ENCODE measurements around the gene EGFL8.

DNA sequence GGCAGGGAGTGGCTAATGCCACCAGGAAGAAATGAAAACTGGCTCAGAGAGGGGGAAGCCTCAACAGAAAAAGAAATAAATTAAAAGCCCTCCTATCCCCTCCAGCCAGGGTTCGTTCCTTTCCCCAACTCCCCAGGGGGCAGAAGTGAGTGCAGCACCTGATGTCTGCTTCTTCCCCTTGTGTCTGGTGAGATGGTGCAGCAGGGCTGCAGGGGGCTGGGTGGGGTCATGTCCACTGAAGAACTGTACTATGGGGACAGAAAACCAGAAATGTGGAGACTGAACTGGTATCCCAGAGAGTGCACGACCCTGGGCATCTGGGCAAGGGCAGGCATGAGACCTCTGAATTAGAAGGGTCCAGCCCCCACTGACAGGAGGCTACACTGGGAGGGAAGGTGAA, 4.0 kb downstream of the EGFL8 start:
- TF ChIP-seq, protein P1, sequence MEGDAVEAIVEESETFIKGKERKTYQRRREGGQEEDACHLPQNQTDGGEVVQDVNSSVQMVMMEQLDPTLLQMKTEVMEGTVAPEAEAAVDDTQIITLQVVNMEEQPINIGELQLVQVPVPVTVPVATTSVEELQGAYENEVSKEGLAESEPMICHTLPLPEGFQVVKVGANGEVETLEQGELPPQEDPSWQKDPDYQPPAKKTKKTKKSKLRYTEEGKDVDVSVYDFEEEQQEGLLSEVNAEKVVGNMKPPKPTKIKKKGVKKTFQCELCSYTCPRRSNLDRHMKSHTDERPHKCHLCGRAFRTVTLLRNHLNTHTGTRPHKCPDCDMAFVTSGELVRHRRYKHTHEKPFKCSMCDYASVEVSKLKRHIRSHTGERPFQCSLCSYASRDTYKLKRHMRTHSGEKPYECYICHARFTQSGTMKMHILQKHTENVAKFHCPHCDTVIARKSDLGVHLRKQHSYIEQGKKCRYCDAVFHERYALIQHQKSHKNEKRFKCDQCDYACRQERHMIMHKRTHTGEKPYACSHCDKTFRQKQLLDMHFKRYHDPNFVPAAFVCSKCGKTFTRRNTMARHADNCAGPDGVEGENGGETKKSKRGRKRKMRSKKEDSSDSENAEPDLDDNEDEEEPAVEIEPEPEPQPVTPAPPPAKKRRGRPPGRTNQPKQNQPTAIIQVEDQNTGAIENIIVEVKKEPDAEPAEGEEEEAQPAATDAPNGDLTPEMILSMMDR (IDR thresholded peaks at IDR 0.05): no peak
- no peak for TF ChIP-seq POLR2AphosphoS5 (IDR thresholded peaks at IDR 0.05; ENCODE audit: low read depth, low read length)
